GM18498 (cell line): ENCODE data around the gene LRRC10B.

Source experiments
- ATAC-seq: cut with Tn5 transposase; IDR thresholded peaks from one replicate; pipeline ENCODE4 v1.9.1; 2021; ENCODE audit warnings: mild to moderate bottlenecking, moderate library complexity; ENCODE audit not compliant: unreplicated experiment

The LRRC10B gene

GRCh38 chr11:61528114-61528513, 19.6 kb downstream of the LRRC10B start:
- no peak for ATAC-seq

GRCh38 chr11:61529537-61530225, 21.1 kb downstream of the LRRC10B start:
- no peak for ATAC-seq

GRCh38 chr11:61531044-61531443, 22.5 kb downstream of the LRRC10B start:
- no peak for ATAC-seq

GRCh38 chr11:61532134-61533038, 23.8 kb downstream of the LRRC10B start:
- no peak for ATAC-seq

GRCh38 chr11:61533039-61533375, 24.5 kb downstream of the LRRC10B start:
- ATAC-seq = no peak

- no peak for ATAC-seq
These were observed 24.9 kb downstream of the LRRC10B start for GRCh38 chr11:61533401-61533800.

- ATAC-seq = no peak
These were observed 25.7 kb downstream of the LRRC10B start for GRCh38 chr11:61534025-61534932.

GRCh38 chr11:61534933-61535839, 26.6 kb downstream of the LRRC10B start:
- ATAC-seq = no peak

- ATAC-seq = no peak
These were observed 27.6 kb downstream of the LRRC10B start for GRCh38 chr11:61535998-61536675.

- no peak for ATAC-seq
These were observed 28.2 kb downstream of the LRRC10B start for GRCh38 chr11:61536676-61537270.

GRCh38 chr11:61537326-61537725, 28.8 kb downstream of the LRRC10B start:
- ATAC-seq = no peak

- no peak for ATAC-seq
These were observed 30.1 kb downstream of the LRRC10B start for GRCh38 chr11:61538636-61538961.

- no peak for ATAC-seq
These were observed 30.5 kb downstream of the LRRC10B start for GRCh38 chr11:61539006-61539405.

GRCh38 chr11:61539831-61540357, 31.3 kb downstream of the LRRC10B start:
- no peak for ATAC-seq

GRCh38 chr11:61540528-61540927, 32.0 kb downstream of the LRRC10B start:
- ATAC-seq = no peak

- no peak for ATAC-seq
These were observed 33.0 kb downstream of the LRRC10B start for GRCh38 chr11:61541598-61541997.

GRCh38 chr11:61542024-61542461, 33.5 kb downstream of the LRRC10B start:
- ATAC-seq = no peak

GRCh38 chr11:61542705-61543104, 34.2 kb downstream of the LRRC10B start:
- no peak for ATAC-seq
